Astrocyte of the spinal cord (primary cell): ENCODE measurements around the gene ATRNL1.

ENCODE experiments used
- DNase-seq: peaks from one replicate; pipeline ENCODE4 v3.0.0; 2011; ENCODE audit warnings: low read depth, low spot score
- H3K4me3 ChIP-seq: 2 replicates; pipeline ENCODE4 v1.5.1; 2011; ENCODE audit warnings: low read depth, mild to moderate bottlenecking, low read length, moderate library complexity
- in situ Hi-C: cut with HindIII; loops from 2 replicates; pipeline ENCODE4 v1.10.0; 2017; ENCODE audit warnings: low sequenced_read_pairs
- TF ChIP-seq, protein P1 (sequence below): IDR thresholded peaks from 2 replicates; pipeline ENCODE4 v1.5.1; 2012; ENCODE audit warnings: low read depth, mild to moderate bottlenecking, low read length, inconsistent platforms

The ATRNL1 gene

DNA sequence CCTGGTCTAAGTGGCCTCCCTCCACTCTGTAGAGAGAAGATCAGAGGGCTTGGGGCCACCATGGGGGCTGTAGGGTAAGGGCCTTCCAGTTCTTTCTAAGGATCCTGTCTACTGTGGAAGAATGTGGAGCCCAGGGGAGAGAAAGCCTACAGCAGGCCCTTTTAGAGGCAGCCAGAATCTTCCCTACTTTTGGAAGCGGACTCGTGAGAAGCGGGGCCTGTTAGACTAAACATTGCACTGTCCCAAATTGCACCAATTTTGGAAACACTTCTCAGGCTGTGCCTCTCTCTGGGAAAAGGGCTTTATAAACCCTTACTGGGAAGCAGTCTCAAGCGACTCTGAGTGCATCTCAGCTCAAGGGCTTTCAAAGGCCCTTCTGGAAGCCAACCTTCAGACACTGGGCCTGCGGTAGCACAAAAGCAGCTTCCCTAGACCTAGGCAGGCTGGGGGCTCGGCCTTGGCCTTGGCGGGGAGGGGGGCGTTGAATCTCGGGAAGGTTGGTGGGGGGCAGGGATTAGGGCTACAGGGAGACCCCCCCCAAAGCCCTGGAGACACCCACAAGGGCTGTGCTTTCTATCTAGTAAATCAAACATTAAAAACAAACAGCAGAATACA is 881.8 kb downstream of the ATRNL1 start:
- TF ChIP-seq, protein P1, sequence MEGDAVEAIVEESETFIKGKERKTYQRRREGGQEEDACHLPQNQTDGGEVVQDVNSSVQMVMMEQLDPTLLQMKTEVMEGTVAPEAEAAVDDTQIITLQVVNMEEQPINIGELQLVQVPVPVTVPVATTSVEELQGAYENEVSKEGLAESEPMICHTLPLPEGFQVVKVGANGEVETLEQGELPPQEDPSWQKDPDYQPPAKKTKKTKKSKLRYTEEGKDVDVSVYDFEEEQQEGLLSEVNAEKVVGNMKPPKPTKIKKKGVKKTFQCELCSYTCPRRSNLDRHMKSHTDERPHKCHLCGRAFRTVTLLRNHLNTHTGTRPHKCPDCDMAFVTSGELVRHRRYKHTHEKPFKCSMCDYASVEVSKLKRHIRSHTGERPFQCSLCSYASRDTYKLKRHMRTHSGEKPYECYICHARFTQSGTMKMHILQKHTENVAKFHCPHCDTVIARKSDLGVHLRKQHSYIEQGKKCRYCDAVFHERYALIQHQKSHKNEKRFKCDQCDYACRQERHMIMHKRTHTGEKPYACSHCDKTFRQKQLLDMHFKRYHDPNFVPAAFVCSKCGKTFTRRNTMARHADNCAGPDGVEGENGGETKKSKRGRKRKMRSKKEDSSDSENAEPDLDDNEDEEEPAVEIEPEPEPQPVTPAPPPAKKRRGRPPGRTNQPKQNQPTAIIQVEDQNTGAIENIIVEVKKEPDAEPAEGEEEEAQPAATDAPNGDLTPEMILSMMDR, result no peak
- DNase-seq, result no peak
- H3K4me3 ChIP-seq, result no peak overlapping the region
- in situ Hi-C loops, result no loop called here

DNA sequence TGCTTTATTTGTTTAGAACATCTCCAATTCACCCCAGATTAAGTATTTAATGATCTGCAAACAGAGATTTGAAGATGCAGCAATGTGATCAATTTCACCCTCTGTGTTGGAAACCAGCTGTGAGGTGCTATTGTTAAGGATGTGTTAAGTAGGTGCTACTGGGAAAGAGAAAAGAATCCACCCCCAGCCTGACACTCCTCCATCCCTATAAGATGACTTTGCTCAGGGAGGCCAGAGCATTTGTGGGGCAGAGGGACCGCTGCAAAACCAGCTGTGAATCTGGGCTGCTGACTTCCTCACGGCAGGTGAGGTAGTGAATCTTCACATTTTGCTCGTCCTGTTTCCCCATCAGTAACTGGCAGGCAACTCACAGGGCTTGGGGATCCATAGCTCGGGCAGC is 882.3 kb downstream of the ATRNL1 start:
- no peak for DNase-seq
- in situ Hi-C loops, result no loop called here
- TF ChIP-seq, protein P1, result no peak
- no peak overlapping the region for H3K4me3 ChIP-seq

DNA sequence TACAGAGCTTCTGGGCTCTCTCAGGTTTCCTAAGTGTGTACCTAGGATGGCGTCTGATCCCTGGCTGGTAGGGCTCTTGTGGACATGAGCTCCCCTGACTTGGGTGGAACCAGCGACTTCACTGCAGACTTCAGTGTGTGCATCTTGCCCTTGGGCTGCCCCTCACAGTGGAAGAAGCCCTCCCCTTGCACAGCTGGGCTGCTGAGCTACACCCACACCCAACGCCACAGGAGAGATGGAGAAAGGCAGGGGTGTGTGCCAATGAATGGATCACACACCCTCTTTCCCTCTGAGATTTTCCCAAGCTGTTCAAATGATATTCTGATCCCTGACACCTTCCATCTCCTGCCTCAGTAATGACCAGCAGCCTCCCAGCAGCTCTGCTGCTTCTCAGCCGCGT is 883.2 kb downstream of the ATRNL1 start:
- in situ Hi-C loops, result no loop called here
- TF ChIP-seq, protein P1, result no peak
- no peak for DNase-seq
- H3K4me3 ChIP-seq, result no peak overlapping the region

DNA sequence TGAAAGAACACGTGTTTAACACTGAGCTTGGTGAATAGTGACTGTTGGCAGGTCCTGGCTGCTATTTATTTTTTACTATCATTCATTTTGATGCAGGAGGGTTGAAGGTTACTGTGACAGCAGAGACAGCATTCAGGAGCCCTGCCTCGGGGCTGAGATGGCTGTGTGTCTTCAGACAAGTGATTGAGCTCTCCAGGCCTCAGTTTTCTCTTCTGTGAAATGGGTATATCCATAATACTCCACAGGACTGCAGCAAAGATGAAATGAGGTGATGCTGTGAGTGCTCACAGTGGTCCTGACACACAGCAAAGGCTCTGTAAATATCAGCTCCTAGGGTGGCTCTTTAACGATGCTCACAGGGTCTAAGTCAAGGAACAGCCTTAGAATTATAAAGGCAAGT is 884.7 kb downstream of the ATRNL1 start:
- in situ Hi-C loops, result no loop called here
- TF ChIP-seq, protein P1, result no peak
- no peak for DNase-seq
- H3K4me3 ChIP-seq, result no peak overlapping the region

DNA sequence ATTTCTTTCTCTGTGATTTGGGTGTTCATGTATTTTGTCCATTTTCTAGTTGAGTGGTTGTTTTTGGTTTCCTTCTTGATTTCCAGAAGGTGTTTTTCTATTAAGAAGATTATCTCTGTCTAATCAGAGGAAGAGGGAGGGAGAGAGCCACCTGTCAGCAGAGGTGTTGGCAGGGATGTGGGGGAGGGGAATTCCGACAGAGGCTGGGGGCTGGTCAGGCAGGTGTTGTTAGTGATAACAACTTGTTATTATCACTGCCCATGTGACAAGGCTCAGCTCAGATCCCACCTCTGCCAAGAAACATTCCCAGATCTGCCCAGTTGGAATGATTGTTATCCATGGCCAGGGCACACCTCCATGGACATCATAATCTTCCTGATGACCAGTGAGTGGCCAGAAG is 886.4 kb downstream of the ATRNL1 start:
- TF ChIP-seq, protein P1, result no peak
- DNase-seq, result no peak
- in situ Hi-C loops, result no loop called here
- H3K4me3 ChIP-seq, result no peak overlapping the region

DNA sequence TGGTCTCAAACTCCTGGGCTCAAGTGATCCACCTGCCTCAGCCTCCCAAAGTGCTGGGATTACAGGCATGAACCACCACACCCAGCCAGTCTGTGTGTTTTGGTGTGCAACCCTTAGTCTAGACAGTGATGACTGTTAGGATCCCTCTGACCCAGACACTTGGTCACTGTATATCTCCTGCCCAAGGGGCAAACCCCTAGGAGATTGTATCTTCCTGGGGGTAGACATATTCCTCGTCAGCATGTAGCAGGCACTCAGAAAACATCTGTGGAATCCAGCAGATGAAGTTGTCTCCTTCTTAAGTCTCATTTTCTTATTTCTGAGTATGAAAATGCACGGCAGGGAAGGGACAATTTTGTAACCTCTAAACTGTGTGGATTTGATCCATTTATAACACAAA is 887.3 kb downstream of the ATRNL1 start:
- TF ChIP-seq, protein P1, result no peak
- H3K4me3 ChIP-seq, result no peak overlapping the region
- in situ Hi-C loops, result no loop called here
- no peak for DNase-seq

DNA sequence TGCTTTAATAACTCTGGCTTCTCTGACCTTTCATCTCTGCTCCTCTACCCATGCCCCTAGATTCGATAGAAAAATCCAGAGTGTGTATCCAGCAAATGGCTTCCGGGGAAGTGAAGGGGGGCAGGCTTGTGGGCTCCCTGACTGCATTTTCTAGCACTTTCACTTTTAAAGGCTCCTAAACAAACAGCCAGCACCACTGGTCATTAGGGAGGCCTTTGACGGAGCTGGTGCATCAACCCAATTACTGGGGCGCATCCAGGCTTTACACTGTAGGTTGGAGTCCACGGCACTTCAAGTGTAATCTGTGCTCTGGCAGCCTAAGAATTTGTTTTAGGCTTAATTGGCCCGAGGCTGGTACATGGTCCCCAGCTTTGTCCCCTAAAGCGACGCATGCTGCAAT is 887.9 kb downstream of the ATRNL1 start:
- no peak overlapping the region for H3K4me3 ChIP-seq
- DNase-seq, result no peak
- in situ Hi-C loops, result no loop called here
- TF ChIP-seq, protein P1, result no peak
